Right lobe of liver (tissue), 4 donors: ENCODE results near the gene FAM163A.

Source experiments
- CTCF ChIP-seq, 4 donors: fragments of 200-600 bp in 3 of 4; fragments of 450-650 bp in 1 of 4; IDR thresholded peaks; one replicate each; pipeline versions ENCODE4 v1.5.1 to v1.8.0; 2016 to 2022; ENCODE audit warnings: antibody characterized with exemption in 4 of 4, mild to moderate bottlenecking in 2 of 4
- POLR2A ChIP-seq: fragments of 450-650 bp; IDR thresholded peaks from one replicate; pipeline ENCODE4 v1.6.1; 2017; ENCODE audit warnings: antibody characterized with exemption, mild to moderate bottlenecking
- donor health status: DM: no; HTN: no; CAD: no.
- donor health status: DM: no; HTN: no; CAD: no.
- donor health status: DM: no; HTN: yes; CAD: no.

GRCh38 chr1:179761296-179761695, 18.2 kb downstream of the FAM163A start:
- TF ChIP-seq POLR2A = no peak
- no peak for TF ChIP-seq CTCF (IDR thresholded peaks at IDR 0.05)
